K562 (cell line): ENCODE measurements around the gene SLC6A6. TPM values are rescaled to one million over a fixed set of nuclear protein-coding genes. Genes with fewer than 3 reads are reported as not detected.

Source experiments
- ATAC-seq: fragments of 200-7000 bp; cut with Tn5 transposase; 3 replicates; pipeline ENCODE4 v1.9.1; 2020; ENCODE audit warnings: moderate library complexity
- BruUV-seq: library from RNA; stranded (reverse); fragments of 400-500 nt; replicated peaks from 2 replicates; lab custom pipeline; 2021; lab: Mats Ljungman, UMichigan
- CTCF ChIA-PET: fragments of 300-600 bp; formaldehyde crosslinking; extraction: SDS; loops from one replicate; lab custom pipeline; 2021; ENCODE audit warnings: low intra/inter-chr PET ratio; lab: Yijun Ruan, JAX
- POLR2A ChIA-PET: fragments of 300-600, 350-650 bp; sonication (Branson Sonifier 250); formaldehyde crosslinking; extraction: SDS; loops from one replicate; lab custom pipeline; 2021; ENCODE audit warnings: antibody characterized with exemption, inconsistent platforms; lab: Yijun Ruan, JAX
- DNase-seq, 4 experiments: peaks; one replicate each; pipeline versions ENCODE4 v3.0.0 to v3.0.0-alpha.2; 2011 to 2018; ENCODE audit warnings: low spot score in 3 of 4, mixed read lengths in 3 of 4; ENCODE audit errors: extremely low read depth in 1 of 4
- FAIRE-seq: peaks from 2 replicates; lab custom pipeline; 2011; peaks lifted over from hg19 to GRCh38; lab: Jason Lieb, UNC
- H2AFZ ChIP-seq: 2 replicates; pipeline ENCODE4 v1.6.0; 2011; ENCODE audit warnings: low read depth, low read length, control low read depth, inconsistent platforms
- H3K27ac ChIP-seq: fragments of 200-600 bp; 3 replicates; pipeline ENCODE4 v1.8.0; 2011; ENCODE audit warnings: low read depth, mild to moderate bottlenecking, control low read depth, inconsistent platforms, low read length, moderate library complexity, mixed read lengths; ENCODE audit errors: extremely low read depth
- H3K27me3 ChIP-seq, 2 experiments: fragments of 300-600 bp in 1 of 2; 2 replicates in 1 of 2; 3 replicates in 1 of 2; pipeline versions ENCODE4 v1.6.0 to v1.8.0; 2011; ENCODE audit warnings: inconsistent platforms in 2 of 2, low read length in 2 of 2, mild to moderate bottlenecking in 1 of 2, mixed read lengths in 1 of 2, moderate library complexity in 1 of 2; ENCODE audit not compliant: control insufficient read depth in 2 of 2, insufficient read depth in 2 of 2
- H3K36me3 ChIP-seq: fragments of 300-600 bp; 3 replicates; pipeline ENCODE4 v1.8.0; 2011; ENCODE audit warnings: mild to moderate bottlenecking, low read length, inconsistent platforms; ENCODE audit not compliant: control insufficient read depth, insufficient read depth
- H3K4me1 ChIP-seq, 2 experiments: fragments of 200-600 bp in 1 of 2; replicated peaks in 1 of 2; 2 replicates in 1 of 2; 3 replicates in 1 of 2; pipeline versions ENCODE4 v1.5.1 to v1.8.0; 2011; ENCODE audit warnings: inconsistent platforms in 2 of 2, low read length in 2 of 2, mild to moderate bottlenecking in 1 of 2, mixed read lengths in 1 of 2, moderate library complexity in 1 of 2; ENCODE audit not compliant: control insufficient read depth in 2 of 2, insufficient read depth in 2 of 2
- H3K4me2 ChIP-seq: 2 replicates; pipeline ENCODE4 v1.6.1; 2011; ENCODE audit warnings: low read length, control low read depth, inconsistent platforms, mixed read lengths; ENCODE audit not compliant: insufficient read depth
- H3K4me3 ChIP-seq: fragments of 200-600 bp; sonication (generic), shearing (Covaris generic); 2 replicates; pipeline ENCODE4 v1.5.1; 2016; ENCODE audit warnings: control low read depth, inconsistent platforms
- H3K79me2 ChIP-seq: fragments of 200-600 bp; 3 replicates; pipeline ENCODE4 v1.8.0; 2011; ENCODE audit warnings: low read length, inconsistent platforms; ENCODE audit not compliant: control insufficient read depth, insufficient read depth
- H3K9ac ChIP-seq, 2 experiments: 2 replicates each; pipeline versions ENCODE4 v1.6.0 to v1.6.1; 2011; ENCODE audit warnings: low read depth in 2 of 2, low read length in 2 of 2, control low read depth in 1 of 2, inconsistent platforms in 1 of 2, mild to moderate bottlenecking in 1 of 2, mixed read lengths in 1 of 2; ENCODE audit not compliant: insufficient read depth in 1 of 2
- H3K9me1 ChIP-seq: one replicate; pipeline ENCODE4 v1.6.0; 2011; ENCODE audit warnings: inconsistent platforms, mild to moderate bottlenecking, low read length, moderate library complexity; ENCODE audit not compliant: control insufficient read depth, insufficient read depth
- H3K9me3 ChIP-seq: replicated peaks from 2 replicates; pipeline ENCODE4 v1.5.1; 2011; ENCODE audit warnings: low read depth, low read length, inconsistent platforms; ENCODE audit not compliant: control insufficient read depth, insufficient read depth
- H4K20me1 ChIP-seq: replicated peaks from 2 replicates; pipeline ENCODE4 v1.6.1; 2011; ENCODE audit warnings: low read length, inconsistent platforms, mixed read lengths; ENCODE audit not compliant: control insufficient read depth, insufficient read depth
- E4F1 ChIP-seq: fragments of 250-450 bp; sonication (Bioruptor Pico); IDR thresholded peaks from 2 replicates; pipeline ENCODE4 v1.5.0; 2021; ENCODE audit warnings: mild to moderate bottlenecking, borderline replicate concordance
- GABPB1 ChIP-seq: sonication (generic); formaldehyde crosslinking; IDR thresholded peaks from 2 replicates; pipeline ENCODE4 v1.8.0; 2022; ENCODE audit warnings: mild to moderate bottlenecking, missing genetic modification reagents
- SIX5 ChIP-seq, 2 experiments: IDR thresholded peaks; 2 replicates each; pipeline ENCODE4 v1.6.1; 2011; ENCODE audit warnings: low read length in 2 of 2, borderline replicate concordance in 1 of 2, low read depth in 1 of 2, mild to moderate bottlenecking in 1 of 2, moderate library complexity in 1 of 2; ENCODE audit not compliant: insufficient read depth in 1 of 2
- ZBTB2 ChIP-seq: fragments of 450-650 bp; IDR thresholded peaks from 2 replicates; pipeline ENCODE4 v1.6.1; 2016; ENCODE audit warnings: antibody characterized with exemption
- ZBTB43 ChIP-seq: sonication (generic); formaldehyde crosslinking; IDR thresholded peaks from 2 replicates; pipeline ENCODE4 v1.8.0; 2023; ENCODE audit warnings: mild to moderate bottlenecking, missing genetic modification reagents
- WGBS: fragments of 100-300 bp; shearing (Covaris generic); methylation state at CpG from one replicate; pipeline ENCODE4 v1.1.6; 2016; ENCODE audit warnings: low coverage, mixed read lengths; ENCODE audit not compliant: insufficient coverage; ENCODE audit errors: missing lambda C conversion rate; 5-methylcytosine and 5-hydroxymethylcytosine counted together
- in situ Hi-C: fragments of 300-500 bp; cut with MboI; formaldehyde crosslinking; loops from 4 replicates; pipeline ENCODE4 v1.15.0; 2018; ENCODE audit warnings: inconsistent platforms, mixed read lengths
- intact Hi-C: fragments of 100-400 bp; cut with micrococcal nuclease; formaldehyde crosslinking; loops from 2 replicates; pipeline ENCODE4 v1.14.2; 2022
- polyA plus RNA-seq, 8 experiments: library from polyadenylated mRNA; depleted of rRNA in 4 of 8; stranded (reverse) in 5 of 8; unstranded in 3 of 8; fragments of >200 nt; fragmentation: Nextera tagmentation in 2 of 8; fragmentation: Illumina TruSeq in 1 of 8; extraction: Ambion mirVana in 2 of 8; extraction: Trizol in 1 of 8; gene quantifications; 2 replicates each; pipeline versions ENCODE4 v1.2.1 to v1.2.3, GENCODE V29; 2011 to 2014; ENCODE audit warnings: inconsistent platforms in 1 of 8, missing spikeins in 1 of 8
- total RNA-seq, 7 experiments: library from RNA; depleted of rRNA in 6 of 7; stranded (reverse); fragments of >200 nt in 6 of 7; fragmentation: Illumina TruSeq in 2 of 7; extraction: Trizol in 2 of 7; gene quantifications; 2 replicates each; pipeline versions ENCODE4 v1.2.1 to v1.2.3, GENCODE V29; 2011 to 2021; ENCODE audit warnings: low replicate concordance in 1 of 7
- TF ChIP-seq, protein P1 (sequence below): fragments of 450-650 bp; formaldehyde crosslinking; IDR thresholded peaks from 2 replicates; pipeline ENCODE4 v1.4.0; 2020; ENCODE audit warnings: mild to moderate bottlenecking, mixed read lengths

SLC6A6 gene
- total and polyA plus RNA-seq, 9 of the 15 experiments (the other 6 are each of a cell fraction or from before 2014, with no cell fraction given), result 12.3 to 203 (median 93.2) TPM

- DNase-seq (no peak), FAIRE-seq (no peak), ATAC-seq (no peak)
- Histone ChIP-seq H3K27ac (no peak overlapping the region), H3K4me3 (no peak overlapping the region), H3K9me3 (no peaks in the 10 kb centered on the region), H4K20me1 (no peaks in the 10 kb centered on the region), H3K4me2 (no peak overlapping the region), H3K36me3 (no peaks in the 10 kb centered on the region), H2AFZ (no peak overlapping the region; the same call in 1 of the 2 replicates), H3K9me1 (no peaks in the 10 kb centered on the region), H3K4me1 (peaks cover 35 to 41% of the 10 kb centered on the region in 2 experiments; a peak in 4 of 5 replicates), H3K9ac (peak overlapping the region in 1 of 2 experiments; percentile 49; a peak in 2 of 4 replicates), H3K79me2 (no peaks in the 10 kb centered on the region)
- in situ Hi-C loops, result no loop called here
- WGBS, result 53% methylated on average over 19 of the region's 22 CpGs
- CTCF ChIA-PET, result no interaction called here
- BruUV-seq, result no TSS peak
- POLR2A ChIA-PET, result interaction anchor here (0.7 to 1.0 kb wide), 3 partner anchors 15 to 97 kb away, joined by 3 to 5 read pairs (median 3); no protein-coding TSS in a partner anchor
- no peak for TF ChIP-seq ZBTB2
- no peak for TF ChIP-seq ZBTB43 (CRISPR knock-in tag)
- no peak for TF ChIP-seq E4F1
- no peak for TF ChIP-seq SIX5 (IDR thresholded peaks at IDR 0.05; ENCODE audit: borderline replicate concordance in 1 of 2, insufficient read depth in 1 of 2, low read depth in 1 of 2, low read length in 2 of 2)
- TF ChIP-seq GABPB1 (CRISPR knock-in tag), result no peak
- TF ChIP-seq, protein P1, sequence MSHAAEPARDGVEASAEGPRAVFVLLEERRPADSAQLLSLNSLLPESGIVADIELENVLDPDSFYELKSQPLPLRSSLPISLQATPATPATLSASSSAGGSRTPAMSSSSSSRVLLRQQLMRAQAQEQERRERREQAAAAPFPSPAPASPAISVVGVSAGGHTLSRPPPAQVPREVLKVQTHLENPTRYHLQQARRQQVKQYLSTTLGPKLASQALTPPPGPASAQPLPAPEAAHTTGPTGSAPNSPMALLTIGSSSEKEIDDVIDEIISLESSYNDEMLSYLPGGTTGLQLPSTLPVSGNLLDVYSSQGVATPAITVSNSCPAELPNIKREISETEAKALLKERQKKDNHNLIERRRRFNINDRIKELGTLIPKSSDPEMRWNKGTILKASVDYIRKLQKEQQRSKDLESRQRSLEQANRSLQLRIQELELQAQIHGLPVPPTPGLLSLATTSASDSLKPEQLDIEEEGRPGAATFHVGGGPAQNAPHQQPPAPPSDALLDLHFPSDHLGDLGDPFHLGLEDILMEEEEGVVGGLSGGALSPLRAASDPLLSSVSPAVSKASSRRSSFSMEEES, result no peak
- TF ChIP-seq, all 486 proteins: peak for 0
- no peaks in the 10 kb centered on the region for H3K27me3 ChIP-seq
- intact Hi-C loops, result no loop called here
Measured at GRCh38 chr3:14366915-14367823, 35.2 kb upstream of the SLC6A6 start.
